T-helper 2 cell (primary cell): Measurements from ENCODE around the gene MPI.
A peak's percentile ranks its signal among the peaks of the same experiment; 100 is the strongest.
"Not testable (repeated sequence)": the region's sequence is repeated elsewhere in the genome, so short reads cannot be mapped to it uniquely, and the experiment has no call there.

Experiments used
- DNase-seq, 5 experiments: peaks; one replicate each; pipeline versions ENCODE4 v3.0.0 to v3.0.0-alpha.2; 2012 to 2022

MPI gene

GRCh38 chr15:74892931-74893330 is 3.1 kb downstream of the MPI start:
- no peak for DNase-seq

DNA sequence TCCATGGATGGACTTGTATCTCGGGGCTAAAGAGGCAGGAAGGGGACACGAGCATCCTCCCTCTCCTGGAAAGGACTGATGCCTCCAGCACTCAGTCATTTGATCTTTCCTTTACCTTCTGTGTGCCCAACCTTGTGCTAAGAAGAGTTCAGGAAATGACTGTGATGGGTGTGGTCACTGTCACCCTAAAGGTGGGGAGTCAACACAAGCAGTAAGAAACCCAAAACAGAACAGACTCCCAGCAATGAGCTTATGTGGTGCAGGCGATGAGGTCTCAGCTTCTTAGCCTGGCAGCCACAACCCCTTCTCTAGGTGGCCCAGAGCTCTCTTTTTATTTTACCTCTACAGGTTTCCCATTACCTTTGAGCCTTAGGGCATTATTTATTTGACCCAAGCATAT is 3.8 kb downstream of the MPI start:
- peak in 2 of 5 experiments; percentile 53 to 87 for DNase-seq

- not testable (repeated sequence) for DNase-seq
Measured at GRCh38 chr15:74894383-74894782, 4.5 kb downstream of the MPI start.

DNA sequence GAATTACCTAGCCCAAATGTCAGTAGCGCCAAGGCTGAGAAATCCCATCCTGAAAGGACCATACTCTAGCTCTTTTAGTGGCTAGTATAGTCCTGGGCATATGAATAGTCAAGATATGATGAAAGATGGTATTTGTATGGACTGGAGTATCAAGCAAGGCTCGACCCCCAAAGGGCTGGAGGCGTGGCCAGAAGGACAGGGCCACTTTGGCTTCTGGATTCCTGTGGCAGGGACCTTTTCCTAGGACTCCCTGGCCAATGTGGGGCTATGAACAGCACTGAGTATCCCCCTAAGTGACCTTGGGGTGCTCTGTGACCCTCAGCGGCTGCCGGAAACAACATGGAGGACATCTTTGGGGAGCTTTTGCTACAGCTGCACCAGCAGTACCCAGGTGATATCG is 6.0 kb downstream of the MPI start:
- DNase-seq: no peak

DNA sequence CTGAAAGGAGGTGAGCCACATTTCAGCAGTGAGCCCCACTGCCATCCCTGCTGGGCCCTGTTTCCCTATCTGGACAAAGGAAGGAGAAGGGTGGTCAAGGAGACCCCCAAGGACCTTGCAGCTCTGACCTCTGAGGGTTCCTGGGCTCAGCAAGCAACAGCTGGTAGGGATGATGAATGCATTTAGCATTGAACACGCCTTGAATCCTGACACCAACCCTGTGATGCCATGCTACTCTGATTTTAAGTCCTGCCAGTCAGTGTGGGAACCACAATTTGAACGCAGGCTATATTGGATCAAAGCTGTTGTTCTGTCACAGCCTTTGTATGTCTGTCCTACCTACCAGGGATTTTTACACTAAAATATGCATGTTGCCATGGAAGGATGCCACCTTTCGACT is 6.5 kb downstream of the MPI start:
- no peak for DNase-seq

- DNase-seq: no peak
Measured at GRCh38 chr15:74897300-74897701, 7.5 kb downstream of the MPI start.

DNA sequence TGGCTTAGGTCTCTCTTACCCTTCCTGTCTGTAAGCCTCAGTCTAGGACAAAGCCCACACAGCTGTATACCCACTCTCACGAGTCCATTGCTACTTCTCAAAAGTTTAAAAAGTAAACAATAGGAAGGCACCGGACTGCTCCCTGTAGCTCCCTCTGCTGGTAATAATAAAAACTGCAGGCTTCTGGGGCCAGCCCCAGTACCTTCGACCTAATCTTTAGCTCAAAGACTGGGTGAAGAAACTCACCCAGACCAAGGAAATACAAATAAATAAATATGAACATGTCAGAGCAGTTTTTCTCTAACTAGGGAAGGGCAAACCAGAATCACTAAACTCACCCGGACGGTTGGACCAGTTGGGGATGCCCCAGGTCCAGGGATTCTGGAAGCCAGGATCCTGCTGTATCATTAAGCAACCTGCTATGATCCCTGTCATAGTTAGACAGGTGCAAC is 11.8 kb downstream of the MPI start:
- DNase-seq: peak in 4 of 5 experiments; percentile 37 to 64 (median 44)

GRCh38 chr15:74902295-74903075 is 12.6 kb downstream of the MPI start:
- no peak for DNase-seq

DNA sequence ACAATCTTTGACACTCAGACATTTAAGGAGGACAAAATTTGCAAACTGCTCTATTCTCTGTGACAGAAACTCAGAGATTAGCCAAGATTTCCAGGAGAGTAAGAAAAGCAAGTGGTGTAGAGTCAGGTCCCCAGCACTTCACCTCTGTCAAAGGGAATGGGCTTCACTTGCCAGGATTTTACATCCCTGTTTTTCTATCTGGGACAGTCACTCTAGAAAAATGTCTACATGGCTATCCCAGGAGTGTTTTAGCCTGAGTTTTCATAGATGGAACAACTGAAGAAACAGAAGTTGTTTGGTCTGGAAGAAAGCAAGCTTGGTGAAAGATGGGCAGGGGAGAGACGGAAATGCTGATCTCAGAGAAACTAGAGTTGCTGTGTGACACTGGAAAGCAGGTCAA is 13.8 kb downstream of the MPI start:
- DNase-seq: no peak

DNA sequence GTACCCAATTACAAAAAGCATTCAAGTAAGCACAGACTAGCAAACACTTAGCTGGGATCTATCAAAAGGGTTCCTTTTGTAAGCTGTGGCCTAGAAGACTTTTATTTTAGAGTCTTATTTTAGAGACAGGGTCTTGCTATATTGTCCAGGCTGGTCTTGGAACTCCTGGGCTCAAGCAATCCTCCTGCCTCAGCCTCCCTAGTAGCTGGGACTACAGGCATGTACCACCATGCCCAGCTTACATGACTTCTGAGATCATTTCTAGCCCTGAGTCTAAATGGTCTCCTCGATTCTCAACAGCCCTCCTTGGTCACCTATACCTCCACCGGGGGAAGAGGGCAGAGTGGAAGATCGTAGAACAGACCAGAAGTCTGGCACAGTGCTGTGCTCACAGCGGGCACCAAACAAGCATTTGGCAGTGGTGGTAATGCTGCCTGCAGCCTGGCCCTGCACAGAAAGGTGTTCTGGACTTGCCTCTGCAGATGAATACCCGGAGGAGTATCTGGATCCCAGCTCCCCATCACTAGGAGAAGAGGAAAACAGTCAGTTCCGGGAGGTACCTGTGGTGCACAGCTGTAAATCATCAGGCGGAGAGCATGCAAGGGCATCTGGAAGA is 14.5 kb downstream of the MPI start:
- DNase-seq: no peak

DNA sequence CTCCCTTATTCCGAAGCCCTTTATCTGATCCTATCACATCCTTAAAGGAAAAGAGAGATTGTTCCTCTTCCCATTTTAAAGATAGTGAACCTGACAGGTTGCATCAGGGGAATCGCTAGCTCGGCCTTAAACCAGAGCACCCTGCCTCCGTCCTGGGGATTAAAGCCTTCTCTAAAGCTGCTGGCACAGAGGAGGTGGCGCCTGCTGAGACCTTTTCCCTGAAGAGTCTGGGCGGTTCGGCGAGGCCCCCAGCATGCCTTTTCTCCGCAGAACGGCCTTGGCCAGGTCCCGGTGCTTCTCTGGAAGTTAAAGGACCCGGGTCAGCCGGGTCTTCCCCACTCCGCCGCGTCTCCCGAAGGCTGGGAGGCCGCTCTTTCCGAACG is 16.2 kb downstream of the MPI start:
- peak in 2 of 5 experiments; percentile 8 to 37 for DNase-seq

DNA sequence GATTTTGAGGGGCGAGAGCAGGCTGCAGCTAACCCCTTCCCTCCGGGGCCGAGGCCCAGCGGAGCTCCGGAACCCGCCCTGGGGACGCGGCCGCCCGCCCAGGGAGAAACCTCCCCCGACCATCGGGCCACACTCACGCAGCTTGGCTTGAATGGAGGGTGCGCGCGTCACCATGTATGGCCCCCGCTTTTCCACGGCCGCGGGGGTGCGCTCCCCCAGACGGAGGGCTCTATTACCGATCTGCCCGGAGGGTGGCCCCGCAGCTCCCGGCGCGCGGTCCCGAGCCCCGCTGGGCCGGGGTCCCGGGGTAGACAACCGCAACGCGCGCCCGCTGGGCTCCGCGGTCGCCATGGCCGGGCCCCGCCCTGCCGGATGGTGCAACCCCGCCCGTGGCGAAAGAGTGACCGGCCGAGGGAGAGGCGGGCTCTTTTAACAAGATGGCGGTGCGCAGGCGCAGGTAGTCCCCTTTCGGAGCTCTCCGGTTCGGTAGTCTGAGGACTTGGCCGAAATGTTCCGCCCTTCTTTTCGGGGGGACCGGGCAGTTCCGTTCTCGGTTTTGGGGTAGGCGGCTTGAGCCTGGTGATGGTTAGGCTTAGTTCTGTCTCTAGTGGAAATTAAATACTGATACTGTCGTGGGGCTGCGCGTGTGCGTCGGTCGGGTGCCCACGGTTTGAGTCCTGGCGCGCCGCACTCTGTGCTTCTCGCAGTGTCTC is 16.8 kb downstream of the MPI start, which contains the start of gene FAM219B:
TSS of gene FAM219B (minus strand) at position 402 of the 713 bp plus-strand sequence. CDS start at position 351, 51 bp downstream.
- peak; percentile 51 to 74 (median 63) for DNase-seq

- no peak for DNase-seq
Measured at GRCh38 chr15:74907163-74907870, 17.5 kb downstream of the MPI start.

GRCh38 chr15:74908635-74909034 is 18.8 kb downstream of the MPI start:
- DNase-seq: no peak

DNA sequence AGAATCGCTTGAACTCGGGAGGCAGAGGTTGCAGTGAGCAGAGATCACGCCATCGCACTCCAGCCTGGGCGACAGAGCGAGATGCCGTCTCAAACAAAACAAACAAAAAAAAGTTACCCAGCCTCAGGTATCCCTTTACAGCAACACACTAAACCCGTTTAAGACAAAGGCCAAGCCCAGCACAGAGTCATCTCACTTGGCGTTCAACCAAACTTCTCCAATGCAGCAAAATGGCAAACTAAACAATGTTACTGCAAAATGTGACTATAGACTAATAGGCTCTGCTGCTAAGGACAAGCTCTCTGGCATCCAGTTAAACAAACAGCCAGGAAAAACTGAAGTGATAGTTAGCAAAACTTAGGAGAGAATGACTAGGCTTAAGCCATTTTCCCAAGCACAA is 23.2 kb downstream of the MPI start:
- DNase-seq: no peak

GRCh38 chr15:74913799-74914198 is 24.0 kb downstream of the MPI start:
- DNase-seq: not testable (repeated sequence)

DNA sequence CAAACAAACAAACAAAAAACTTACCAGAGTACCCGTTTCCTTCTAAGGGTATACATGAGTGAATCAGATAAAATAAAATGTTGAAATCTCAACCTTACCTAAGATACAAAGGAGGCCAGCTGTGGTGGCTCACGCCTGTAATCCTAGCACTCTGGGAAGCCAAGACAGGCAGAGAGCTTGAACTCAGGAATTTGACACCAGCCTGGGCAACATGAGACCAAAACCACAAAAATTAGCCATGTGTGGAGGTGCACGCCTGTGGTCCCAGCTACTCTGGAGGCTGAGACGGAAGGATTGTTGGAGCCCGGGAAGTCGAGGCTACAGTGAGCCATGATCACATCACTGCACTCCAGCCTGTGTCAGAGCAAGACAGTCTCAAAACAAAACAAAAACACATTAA is 27.8 kb downstream of the MPI start:
- DNase-seq: no peak

DNA sequence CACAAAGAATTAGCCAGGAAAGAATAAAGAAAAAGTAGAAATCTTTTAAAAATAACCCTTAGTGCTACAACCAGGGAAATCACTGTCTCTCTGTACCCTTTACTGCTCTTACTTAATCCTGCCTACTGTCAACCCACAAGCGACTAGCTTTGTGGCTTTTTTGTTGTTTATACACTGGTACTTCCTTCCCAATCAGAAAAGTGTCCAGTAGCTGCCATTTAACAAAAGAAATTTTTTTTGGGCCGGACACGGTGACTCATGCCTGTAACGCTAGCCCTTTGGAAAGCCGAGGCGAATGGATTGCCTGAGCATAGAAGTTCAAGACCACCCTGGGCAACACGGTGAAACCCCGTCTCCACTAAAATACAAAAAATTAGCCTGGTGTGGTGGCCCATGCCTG is 30.6 kb downstream of the MPI start:
- no peak for DNase-seq

DNA sequence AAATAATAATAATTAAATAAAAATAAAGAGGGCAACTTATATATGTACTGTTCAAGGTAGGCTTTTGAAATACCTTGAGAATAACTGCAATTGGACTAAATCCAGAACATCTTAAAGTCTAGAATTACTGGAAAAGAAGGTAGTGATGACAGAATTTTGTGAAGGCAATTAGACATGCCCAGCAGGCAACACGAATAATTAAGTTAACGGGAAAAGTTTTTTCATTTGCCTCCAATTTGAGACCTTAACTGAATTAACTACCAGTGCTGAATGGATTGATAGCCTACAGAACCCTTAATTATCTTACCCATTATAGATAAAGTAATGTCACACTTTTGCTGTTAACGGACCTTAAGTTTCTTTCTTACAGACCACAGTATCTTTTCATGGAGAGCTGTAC is 34.7 kb downstream of the MPI start:
- no peak for DNase-seq

GRCh38 chr15:74928771-74929198 is 38.9 kb downstream of the MPI start:
- DNase-seq: no peak

- peak in 1 of 5 experiments; percentile 40 for DNase-seq
Measured at GRCh38 chr15:74933573-74933972, 43.7 kb downstream of the MPI start.

- DNase-seq: not testable (repeated sequence)
Measured at GRCh38 chr15:74935193-74935592, 45.4 kb downstream of the MPI start.

DNA sequence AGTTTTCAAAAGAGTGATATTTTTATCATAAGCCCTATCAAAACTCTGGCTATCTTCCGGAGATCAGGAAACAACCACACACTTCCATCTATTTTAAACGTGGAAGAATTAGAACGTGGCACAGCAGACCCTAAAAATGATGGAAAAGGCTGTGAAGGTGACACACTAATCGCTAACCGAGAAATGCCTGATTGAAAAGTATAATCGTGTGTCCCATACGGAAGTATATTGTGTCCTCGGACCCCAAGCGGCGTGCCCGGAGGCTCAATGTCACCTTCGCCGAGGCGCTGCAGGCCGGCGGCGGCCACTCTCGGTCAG is 47.4 kb downstream of the MPI start:
- no peak for DNase-seq
